Ishikawa (cell line): ENCODE results near the gene ZBTB20.

Source experiments
- CREB1 ChIP-seq: IDR thresholded peaks from 2 replicates; pipeline ENCODE4 v1.6.1; 2012; ENCODE audit warnings: low read depth
- EP300 ChIP-seq: IDR thresholded peaks from 2 replicates; pipeline ENCODE4 v1.6.1; 2012; ENCODE audit warnings: borderline replicate concordance
- MAX ChIP-seq: IDR thresholded peaks from 2 replicates; pipeline ENCODE4 v1.6.1; 2012
- TEAD4 ChIP-seq: IDR thresholded peaks from 2 replicates; pipeline ENCODE4 v1.6.1; 2012

GRCh38 chr3:114284644-114285043 is 862.4 kb downstream of the ZBTB20 start:
- TF ChIP-seq TEAD4 (no peak), MAX (no peak), CREB1 (no peak), EP300 (no peak)
